Liver (tissue), 3 donors: ENCODE results near the gene TNXB.

Experiments
- EGR1 ChIP-seq, 2 donors: IDR thresholded peaks; 2 replicates each; pipeline ENCODE4 v1.6.1; 2016 to 2018; ENCODE audit warnings: antibody characterized with exemption in 2 of 2, low read depth in 2 of 2
- TF ChIP-seq, protein P1 (sequence below): fragments of 150-350 bp; IDR thresholded peaks from 2 replicates; pipeline ENCODE4 v1.5.1; 2017; ENCODE audit warnings: improper control_type of control experiment, low read depth, low read length; ENCODE audit not compliant: missing input control
- donor health status: healthy.
- donor health status: healthy.

DNA sequence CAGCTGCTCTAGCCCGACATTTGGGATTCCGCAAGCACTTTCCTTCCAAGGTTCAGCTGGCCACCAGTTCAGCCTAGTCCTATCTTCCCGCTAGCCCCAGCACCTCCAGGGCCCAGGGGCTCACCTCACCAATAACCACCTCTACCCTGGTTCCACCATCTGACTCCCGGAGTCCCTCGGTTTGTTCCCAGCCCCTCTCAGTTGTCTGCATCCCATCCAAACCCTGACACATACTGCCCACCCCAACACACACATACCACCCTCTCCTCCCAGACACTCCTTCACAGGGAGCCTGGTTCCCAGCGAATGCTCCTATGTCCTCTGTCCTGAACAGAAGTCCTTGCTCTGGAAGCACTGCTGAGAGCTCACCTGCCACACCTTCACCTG lies 418 bp downstream of the TNXB start:
- TF ChIP-seq, protein P1, sequence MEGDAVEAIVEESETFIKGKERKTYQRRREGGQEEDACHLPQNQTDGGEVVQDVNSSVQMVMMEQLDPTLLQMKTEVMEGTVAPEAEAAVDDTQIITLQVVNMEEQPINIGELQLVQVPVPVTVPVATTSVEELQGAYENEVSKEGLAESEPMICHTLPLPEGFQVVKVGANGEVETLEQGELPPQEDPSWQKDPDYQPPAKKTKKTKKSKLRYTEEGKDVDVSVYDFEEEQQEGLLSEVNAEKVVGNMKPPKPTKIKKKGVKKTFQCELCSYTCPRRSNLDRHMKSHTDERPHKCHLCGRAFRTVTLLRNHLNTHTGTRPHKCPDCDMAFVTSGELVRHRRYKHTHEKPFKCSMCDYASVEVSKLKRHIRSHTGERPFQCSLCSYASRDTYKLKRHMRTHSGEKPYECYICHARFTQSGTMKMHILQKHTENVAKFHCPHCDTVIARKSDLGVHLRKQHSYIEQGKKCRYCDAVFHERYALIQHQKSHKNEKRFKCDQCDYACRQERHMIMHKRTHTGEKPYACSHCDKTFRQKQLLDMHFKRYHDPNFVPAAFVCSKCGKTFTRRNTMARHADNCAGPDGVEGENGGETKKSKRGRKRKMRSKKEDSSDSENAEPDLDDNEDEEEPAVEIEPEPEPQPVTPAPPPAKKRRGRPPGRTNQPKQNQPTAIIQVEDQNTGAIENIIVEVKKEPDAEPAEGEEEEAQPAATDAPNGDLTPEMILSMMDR: no peak
- TF ChIP-seq EGR1 (IDR thresholded peaks at IDR 0.05; ENCODE audit: low read depth in 2 of 2): no peak
